DMS 273 (cell line): ENCODE results near the gene ZYX.
A peak's percentile ranks its signal among the peaks of the same experiment; 100 is the strongest.
"Not testable (repeated sequence)": the region's sequence is repeated elsewhere in the genome, so short reads cannot be mapped to it uniquely, and the experiment has no call there.

Experiments
- DNase-seq: peaks from one replicate; lab custom pipeline; 2025; ENCODE audit not compliant: unreplicated experiment; lab: John Stamatoyannopoulos, UW

Gene ZYX

DNA sequence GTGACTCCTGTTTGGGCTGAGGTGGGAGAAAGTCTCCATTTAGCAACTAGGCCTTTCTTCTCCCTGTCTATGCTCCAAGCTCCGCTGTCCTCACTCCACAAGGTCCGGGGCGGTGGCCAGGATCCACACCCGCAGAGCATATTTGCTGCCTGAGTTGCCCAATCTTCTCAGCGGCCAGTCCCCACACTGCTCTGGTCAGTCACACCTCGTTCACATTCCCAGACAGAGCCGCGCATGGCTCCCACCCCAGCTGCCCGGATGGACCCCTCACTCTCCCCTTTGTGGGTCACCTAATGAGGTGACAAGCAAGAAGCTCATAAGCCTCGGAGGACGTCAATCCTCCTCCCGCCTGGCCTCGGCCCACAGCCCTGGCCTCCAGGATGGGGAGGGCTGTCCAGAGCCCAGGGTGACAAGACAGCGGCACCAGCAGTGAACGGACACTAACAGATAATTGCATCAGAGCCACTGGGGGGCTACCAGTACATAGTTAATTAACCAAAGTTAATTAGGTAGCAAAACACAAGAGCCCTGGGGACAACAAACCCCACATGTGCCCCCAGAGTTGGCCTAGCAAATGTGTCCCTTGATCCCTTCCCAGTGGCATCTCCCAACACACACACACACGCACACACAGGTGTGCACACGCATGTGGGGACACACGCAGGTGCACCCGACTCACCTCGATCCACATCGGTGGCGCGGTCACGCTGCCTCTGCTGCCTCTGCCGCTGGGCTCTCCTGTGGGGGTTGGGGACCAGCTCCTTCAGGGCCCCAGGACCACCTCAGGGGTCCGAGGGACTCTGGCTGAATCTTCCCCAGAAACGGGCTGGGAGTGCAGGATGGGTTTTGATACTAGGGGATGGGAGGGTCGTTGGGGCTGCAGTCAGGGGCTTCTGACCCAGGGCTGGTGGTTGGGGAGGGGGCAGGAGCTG, 15.7 kb downstream of the ZYX start:
- no peak for DNase-seq

GRCh38 chr7:143397710-143398530, 16.8 kb downstream of the ZYX start:
- DNase-seq = no peak

DNA sequence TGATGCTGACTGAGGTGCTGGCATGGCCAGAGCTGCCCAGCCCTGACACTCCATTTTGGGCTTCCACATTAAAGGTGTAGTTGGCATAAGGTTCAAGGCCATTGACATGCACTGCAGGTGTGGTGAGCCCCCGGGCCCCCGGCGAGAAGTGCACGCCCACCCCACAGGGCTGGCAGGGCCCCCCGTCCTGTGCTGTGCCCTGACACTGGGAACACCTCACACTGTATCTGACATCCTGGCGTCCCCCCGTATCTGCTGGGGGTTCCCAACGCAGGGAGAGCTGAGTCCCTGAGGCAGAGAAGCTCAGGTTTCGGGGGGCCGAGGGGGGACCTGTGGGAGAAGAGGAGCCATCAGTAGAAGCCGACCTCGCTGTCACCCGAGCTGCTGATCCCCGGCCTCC, 17.5 kb downstream of the ZYX start:
- no peak for DNase-seq

- no peak for DNase-seq
Measured at GRCh38 chr7:143399151-143399550, 18.0 kb downstream of the ZYX start.

GRCh38 chr7:143399642-143400041, 18.5 kb downstream of the ZYX start:
- DNase-seq = no peak

DNA sequence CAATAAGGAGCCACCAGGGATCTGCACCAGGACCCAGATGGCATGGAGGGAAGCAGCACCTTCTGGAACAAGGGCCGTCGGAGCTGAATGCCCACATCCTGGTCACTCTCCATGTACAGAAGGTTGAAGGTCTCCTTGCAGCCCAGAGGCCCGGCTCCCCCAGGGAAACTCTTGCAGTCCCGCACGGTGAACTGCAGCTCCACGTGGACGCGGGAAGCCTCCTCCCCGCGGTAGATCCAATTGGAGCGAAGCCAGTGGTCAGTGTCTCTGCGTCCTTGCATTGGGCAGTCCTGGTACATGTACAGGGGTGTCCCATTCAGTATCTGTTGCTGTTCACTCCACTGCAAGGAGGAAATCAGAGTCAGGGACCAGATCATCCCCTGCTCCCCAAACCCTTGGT, 20.1 kb downstream of the ZYX start:
- no peak for DNase-seq

DNA sequence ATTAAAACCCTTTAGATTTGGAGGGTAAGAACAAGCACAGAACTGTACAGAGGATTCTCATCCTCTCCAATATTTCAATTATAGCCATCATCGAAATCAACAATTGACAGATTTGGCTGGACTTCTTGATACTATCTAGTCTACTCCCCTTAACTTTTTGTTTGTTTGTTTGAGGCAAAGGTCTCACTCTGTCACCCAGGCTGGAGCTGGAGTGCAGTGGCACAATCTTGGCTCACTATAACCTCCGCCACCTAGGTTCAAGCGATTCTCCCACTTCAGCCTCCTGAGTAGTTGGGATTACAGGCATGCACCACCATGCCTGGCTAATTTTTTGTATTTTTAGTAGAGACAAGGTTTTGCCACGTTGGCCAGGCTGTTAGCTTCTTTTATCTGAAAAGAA, 21.1 kb downstream of the ZYX start:
- not testable (repeated sequence) for DNase-seq

DNA sequence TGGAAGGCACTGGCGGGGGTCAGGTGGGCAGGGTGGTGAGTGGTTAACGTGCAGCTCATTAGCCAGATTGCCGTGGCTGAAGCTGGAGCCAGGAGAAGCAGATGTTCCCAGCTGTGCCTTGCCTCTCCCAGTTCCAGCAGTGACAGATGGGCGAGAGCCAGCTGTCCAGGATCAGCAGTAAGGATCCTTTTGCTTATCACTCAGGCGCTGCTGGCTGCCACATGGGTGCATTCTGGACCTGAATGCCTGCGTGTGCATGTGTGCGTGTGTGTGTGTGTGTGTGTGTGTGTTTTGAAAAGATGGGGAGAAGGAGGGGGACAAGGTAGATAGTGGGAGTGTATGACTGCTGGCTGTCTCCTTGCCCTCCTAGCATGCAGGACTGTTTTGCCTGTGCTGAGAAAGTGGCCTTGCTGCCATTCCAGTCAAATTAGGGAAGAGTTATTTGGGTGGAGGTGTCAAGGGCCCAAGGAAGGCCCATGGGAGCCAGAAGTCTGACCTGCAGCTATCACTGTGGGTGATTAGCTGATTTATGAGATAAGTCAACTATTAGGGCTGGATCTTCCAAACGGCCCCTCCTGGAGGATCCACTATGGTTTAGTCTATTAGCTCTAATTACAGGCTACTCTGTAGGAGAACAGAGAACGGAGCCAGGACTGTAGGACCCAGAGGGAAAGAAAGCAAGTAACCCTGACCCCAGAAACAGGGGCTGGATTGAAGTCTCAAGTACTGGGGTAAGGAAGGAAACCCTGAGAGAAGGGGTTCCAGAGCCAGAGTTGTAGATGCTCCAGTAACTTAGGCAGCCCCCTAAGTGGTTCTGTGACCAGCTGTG, 24.2 kb downstream of the ZYX start:
- DNase-seq = peak; percentile 82

GRCh38 chr7:143406002-143406357, 24.8 kb downstream of the ZYX start:
- DNase-seq = no peak

DNA sequence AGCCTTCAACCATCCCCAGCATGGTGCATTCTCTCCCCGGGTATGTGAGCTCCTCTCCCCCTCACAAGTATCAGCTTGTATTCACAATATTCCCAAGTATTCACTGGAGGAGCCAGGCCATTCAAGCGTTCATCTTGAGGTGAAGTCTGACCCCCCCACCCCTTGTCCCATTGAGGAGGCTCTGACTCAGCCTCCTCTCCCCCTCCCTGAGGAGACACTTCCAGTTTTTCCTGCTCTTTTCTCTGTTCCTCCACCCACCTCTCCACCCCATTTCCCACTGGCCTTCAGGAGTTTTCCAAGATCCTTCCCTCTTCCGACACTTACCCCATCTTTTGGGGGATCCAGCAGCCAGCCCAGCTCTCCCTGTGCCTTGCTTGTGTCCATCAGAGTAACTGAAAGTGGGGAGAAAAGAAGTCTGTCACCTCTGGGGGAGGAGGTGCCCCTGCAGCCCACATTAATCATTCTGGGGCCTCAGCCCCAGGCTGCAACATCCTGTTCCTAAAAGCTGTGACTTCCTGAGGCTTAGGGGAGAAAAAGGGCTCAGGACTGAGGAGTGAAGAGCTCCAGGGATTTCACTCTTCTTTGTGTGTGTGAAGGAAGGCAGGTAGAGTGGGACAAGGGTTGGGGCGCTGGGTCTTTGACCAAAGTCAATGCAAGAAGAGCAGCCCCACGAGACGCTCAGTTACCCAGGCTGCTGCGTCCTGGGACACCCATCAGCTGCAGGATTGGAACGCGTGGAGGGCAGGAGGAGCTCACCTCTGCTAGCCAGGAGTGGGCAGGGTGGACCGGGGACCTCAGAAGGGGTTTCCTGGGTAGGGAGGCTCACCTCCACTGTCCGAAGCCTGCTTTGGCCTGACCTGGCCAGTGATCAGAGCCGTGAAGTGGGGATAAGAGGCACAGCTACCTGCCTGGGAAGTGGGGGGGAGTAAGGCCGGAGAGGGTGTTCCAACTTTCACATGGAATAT, 26.4 kb downstream of the ZYX start:
- DNase-seq = no peak

- DNase-seq = no peak
Measured at GRCh38 chr7:143408252-143408685, 27.1 kb downstream of the ZYX start.

GRCh38 chr7:143408686-143409561, 27.8 kb downstream of the ZYX start, which contains the start of gene EPHA1:
EPHA1 (minus strand) TSS chr7:143408856; CDS start chr7:143408805, 51 bp downstream.
- peak; percentile 51 for DNase-seq

DNA sequence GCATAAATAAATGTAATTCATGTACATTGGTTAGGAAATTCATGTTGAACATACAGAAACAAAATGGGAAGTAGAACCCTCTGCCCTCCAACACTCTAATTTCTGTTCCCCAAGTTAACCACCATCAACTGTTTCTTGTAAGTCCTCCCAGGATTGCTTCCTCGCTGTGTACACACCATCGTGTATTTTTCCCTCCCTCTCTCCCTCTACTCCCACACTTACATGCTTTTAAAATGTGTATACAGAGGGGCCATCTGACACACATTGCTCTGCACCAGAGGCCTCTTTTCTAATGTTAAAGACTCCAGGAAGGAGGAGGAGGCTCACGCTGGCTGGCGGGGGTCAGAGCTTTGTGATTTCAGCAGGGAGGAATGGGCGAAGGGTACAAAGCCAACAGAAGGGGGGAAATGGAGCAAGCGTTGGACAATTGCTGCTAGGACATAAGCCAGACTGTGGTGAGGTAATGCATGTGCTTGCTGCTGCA, 29.4 kb downstream of the ZYX start:
- DNase-seq = no peak

DNA sequence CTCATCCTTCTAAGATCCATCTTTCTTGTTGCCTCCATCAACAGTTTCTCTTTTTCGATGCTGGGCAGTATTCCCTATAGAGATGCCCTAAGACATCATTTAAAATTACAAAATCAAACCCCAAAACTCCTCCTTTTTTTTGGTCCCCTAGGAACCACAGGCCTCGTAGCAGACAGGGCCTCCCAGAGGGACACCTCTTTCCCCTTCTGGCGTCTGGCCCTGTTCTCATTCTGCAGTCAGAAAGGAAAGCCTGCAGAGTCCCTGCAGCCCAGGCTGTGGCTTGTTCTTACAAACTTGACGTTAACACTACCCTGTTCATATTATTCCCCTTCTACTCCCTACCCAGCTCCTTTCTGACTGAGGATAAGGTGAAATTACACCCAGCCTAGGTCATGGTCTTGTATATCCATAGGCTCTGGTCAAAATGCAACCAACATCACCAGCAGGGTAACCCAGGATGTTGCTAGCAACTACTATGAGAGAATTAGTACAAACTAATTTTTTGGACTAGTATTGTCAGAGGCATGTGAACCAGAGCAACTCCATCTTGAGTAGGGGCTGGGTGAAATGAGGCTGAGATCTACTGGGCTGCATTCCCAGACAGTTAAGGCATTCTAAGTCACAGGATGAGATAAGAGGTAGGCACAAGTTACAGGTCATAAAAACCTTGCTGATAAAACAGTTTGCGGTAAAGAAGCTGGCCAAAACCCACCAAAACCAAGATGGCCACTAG, 31.0 kb downstream of the ZYX start:
- DNase-seq = no peak

DNA sequence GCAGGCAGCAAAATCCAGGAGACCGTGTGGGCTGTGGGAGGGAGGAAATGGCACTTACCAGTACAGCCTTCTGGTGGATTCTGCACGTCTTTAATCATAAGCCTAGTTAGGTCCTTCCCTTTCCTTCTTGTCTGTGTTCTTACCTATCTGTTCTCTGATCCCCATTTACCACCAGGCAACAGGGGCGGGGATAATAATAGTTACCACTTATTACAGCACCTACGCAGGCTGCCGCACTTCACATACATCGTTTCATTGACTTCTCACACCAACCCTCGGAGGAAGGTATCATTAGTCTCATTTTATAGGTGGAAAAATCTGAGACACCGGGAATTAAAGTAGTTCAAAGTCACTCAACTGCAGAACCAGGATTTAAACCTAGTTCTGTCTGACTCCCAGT, 32.0 kb downstream of the ZYX start:
- DNase-seq = no peak

DNA sequence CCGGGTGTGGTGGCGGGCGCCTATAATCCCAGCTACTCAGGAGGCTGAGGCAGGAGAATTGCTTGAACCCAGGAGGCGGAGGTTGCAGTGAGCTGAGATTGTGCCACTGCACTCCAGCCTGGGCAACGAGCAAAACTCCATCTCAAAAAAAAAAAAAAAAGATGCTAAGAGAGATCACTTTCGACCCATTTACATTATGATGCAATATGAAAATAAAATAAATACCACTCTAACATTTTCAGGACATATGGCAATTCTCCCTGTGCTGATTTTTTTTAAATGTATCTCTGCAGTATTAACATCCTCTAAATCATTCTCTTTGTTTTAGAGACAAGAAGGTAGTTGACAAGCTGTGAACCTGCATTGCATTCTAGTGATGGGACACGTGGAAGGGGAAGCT, 34.1 kb downstream of the ZYX start:
- DNase-seq = not testable (repeated sequence)

- DNase-seq = no peak
Measured at GRCh38 chr7:143415742-143416397, 34.7 kb downstream of the ZYX start.
